HG03039 (cell line): ENCODE data around the gene GLCE.

ENCODE experiments used
- ATAC-seq: cut with Tn5 transposase; IDR thresholded peaks from one replicate; pipeline ENCODE4 v1.9.1; 2021; ENCODE audit warnings: mild to moderate bottlenecking, moderate library complexity; ENCODE audit not compliant: unreplicated experiment

Gene GLCE

DNA sequence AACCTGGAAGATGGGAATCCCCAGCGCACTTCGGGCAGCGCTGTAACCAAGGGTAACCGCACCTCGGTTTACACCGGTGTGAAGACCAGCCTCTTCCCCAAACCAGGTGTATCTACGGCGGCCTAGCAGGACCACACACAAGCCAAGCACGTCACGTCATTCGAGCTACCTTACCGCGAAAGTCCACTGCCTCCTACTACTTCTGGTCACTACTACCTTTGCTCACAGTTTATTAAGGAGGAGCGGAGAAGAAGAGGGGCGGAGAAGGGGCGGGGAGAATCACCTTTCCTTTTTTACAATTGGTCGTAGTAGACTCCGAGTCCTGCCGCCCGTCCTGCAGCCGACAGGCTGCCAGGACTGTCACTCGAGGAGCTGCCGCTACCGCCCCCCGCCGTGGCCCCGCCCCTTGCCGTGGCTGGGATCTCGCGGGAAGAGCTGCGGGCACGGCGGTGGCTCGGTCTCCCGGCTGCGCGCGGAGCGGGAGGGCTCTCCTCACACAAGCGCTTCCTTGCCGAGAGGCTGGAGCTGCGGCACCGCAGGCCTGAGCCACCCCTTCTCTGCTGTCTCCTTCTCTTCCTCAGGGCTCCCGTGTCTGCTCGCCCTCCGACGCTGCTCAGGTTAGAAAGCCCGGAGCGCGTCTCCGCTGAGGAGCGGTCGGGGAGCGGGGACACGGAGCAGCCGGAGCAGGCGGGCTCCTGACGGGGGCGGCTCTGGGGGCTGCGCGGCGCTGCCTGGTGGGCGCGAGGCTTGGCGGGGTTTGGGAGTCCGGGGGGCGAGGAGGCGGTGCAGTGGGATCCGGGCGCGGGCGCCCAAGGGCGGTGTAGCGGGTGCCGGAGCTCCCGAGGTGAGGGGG lies at the start of gene GLCE:
Gene GLCE, plus strand, starts transcription at position 495 of the 853 bp plus-strand sequence. CDS start 95,172 bp downstream, outside the sequence.
- ATAC-seq = peak; percentile 95

DNA sequence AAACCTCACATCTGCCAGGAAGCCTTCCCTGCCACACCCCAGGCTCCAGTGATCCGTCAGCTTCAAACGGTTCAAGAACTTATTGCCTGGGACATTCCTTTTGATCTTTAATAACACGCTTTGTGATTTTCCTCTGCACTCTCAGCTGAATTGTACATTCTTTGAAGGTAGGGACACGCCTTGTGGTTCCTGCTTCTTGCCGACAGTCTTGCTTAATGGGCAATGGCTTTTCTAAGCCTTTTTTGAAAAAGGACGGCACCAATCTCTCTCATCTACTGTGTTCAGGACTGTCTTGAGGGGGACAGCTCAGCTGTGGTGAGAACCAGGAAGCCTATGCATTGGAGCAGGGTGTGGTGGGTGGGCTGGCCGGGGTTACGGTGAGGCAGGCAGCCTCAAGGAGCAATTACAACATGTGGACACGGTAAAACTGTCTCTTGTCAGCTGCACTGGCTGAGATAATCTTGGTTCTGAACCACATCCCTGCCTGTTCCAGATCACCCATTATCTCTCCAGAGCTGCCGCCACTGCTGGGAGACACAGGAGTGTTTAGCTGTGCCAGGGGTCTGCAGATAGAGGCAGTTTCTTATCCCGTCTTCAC lies 46.0 kb upstream of the GLCE start:
- ATAC-seq = no peak

DNA sequence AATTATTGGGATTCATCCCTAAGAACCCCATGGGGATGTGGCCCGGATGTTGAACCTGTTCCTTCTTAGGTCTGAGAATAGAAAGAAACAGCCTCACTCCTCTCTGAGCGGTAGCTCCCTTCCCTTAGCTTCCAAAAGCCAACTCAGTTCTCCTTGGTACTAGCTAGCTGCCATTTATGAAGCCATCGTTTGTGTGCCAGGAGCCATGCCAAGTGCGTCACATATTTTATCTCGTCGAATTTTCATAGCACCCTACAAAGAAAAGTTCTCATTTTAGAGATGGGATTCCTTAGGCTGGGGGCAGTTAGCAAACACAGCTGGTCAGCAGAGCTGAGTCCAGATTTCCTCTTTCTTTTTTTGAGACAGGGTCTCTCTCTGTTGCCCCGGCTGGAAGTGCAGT lies 45.4 kb upstream of the GLCE start:
- no peak for ATAC-seq

DNA sequence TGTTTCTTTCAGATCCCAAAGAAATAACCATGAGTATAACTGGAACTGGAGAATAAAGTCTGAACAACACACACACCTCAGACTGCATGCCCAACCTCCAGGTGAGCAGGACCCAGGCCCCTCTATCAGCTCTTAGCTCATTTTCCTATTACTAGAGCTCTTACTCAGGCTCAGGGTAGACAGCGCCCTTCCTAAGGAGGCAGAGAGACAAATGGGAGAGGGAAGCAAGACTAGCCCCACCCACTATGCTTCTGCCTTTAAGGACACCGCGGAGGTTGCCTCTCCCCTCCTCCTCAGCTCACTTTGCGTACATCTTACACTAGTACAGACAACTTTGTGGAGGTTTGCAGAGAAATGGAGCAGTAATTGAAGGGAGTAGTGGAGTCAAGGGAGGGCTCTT lies 44.0 kb upstream of the GLCE start:
- no peak for ATAC-seq

DNA sequence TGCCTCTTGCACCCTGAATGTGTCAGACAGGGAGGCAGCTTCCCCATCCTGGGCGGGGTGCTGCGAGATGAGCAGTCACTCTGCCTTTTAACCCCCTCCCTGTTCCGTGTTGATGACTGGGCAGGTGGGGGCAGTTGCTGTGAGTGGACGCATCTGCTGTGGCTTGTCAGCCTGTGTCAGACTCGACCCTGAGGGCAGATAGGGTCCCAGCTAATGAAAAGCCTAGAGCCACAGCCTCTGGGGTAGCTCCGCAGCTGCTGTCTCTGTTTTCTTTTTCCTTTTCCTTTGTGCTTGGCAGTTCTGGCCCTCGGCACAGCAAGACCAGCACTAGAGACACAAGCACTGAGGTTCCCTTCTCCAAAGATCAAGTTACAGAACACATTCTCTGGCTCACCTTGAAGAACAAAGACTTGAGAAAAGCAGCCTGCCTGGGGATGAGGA lies 43.0 kb upstream of the GLCE start:
- no peak for ATAC-seq

DNA sequence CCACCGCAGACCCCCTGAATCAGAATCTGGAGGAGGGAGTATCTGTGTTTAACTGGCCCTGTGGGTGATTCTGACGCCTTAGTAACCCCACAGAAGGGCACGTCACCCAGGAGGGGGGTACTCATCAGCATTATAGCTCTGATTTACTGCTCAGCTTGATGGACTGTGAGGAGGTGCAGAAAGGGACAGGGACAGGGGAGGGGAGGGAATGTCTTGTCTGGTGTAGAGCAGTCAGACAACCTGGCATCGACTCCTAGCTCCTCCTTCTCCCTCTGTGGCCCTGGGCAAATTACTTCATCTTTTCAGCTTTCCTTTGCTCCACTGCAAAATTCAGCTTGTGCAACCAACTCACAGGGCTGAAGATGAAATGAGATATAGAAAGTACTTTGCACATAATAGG lies 42.3 kb upstream of the GLCE start:
- no peak for ATAC-seq

DNA sequence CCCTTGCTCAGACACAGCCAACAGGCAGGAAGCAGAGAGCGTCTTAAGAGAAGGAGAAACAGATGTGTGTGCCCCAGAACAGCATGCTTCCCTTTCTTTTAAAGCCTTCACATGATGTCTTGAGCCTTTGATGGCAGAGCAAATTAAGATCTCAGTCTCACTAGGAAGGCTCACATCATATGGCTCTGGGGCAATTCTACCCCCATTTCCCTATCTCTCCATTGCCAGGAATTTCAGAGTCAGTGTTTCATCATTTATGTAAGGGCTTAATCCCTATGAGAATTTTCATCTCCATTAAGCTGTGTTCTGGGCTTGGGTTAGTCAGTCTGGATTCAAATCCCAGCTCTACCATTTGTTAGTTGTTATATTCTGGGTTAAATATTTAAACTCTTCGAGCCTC lies 41.4 kb upstream of the GLCE start:
- no peak for ATAC-seq

DNA sequence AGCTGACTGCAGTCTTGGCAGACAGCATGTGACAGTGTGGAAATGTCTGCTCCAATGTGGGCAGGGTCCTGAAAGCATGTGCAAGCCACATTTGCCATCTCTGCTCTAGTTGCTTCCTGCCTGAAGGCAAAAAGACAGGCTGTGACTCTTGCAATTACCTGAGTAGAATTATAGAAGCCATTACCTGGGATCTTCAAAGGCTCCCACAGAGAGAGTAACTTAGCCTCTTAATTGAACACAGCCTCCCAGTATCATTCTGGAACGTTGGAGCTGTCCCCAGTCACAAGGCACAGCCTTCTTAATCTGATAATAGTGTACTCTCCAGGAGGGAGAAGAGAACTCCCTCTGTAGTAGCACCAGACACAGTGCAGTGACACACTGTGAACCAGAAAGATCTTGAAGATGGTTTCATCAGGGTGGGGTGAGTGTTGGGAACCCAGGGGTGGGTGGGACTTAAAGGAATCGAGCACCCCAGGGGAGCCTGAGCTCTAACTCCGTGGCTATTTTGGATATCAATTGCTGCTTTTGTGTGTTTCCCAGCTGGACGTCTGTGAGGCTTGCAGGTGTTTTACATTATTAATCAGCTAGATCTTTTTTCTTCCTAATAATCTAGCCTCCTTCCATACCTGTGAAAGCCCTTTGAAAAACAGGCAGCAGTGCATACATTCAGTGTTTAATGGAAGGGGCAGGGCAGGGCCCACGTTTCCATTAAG lies 40.6 kb upstream of the GLCE start:
- ATAC-seq = no peak

DNA sequence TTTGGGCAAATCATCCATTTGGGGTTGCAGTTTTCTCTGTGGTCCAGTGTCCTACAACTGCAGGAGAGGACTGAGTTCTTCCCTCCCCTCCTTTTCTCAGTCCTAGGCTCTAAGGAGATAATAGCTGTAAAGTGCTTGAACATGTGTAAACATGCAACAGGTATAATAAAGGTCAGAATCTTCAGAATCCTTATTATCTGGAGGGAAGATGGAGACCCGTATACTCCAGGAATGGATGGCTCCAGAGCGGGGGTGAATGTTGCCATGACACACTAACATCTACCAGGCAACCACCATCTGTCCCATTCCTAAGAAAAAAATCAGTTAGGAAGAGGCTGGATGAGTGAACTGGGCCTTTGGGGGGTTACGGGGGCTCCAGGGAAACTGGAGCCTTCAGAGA lies 39.7 kb upstream of the GLCE start:
- no peak for ATAC-seq

DNA sequence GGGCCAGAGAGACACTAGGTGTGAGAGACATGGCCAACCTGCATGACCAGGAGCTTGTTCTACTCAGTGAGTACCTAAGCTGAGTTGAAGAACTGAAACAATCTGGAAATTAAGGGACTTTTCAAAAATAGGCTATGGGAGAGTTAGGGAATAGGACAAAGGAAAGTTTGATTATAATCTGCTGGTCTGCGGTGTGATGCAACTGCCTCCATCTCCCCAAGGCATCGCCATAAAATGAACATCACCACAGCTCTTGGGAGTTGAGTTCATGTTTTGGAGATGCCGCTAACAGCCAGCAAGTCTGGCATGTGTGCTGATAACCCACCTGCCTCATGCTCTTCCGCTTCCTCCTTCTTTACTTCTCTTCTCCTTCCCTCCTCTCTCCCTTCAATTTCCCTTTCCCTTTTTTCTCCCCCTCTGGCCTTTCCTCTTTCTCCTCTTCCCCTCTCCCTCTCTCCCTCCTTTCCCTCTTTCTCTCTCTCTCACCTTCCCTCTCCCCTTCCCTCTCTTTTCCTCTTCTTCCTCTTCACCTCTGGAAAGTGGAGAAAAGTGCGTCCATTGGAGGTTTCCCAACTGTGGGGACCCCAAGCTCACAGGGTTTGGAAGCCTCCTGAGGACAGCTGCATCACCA lies 39.1 kb upstream of the GLCE start:
- ATAC-seq = no peak

DNA sequence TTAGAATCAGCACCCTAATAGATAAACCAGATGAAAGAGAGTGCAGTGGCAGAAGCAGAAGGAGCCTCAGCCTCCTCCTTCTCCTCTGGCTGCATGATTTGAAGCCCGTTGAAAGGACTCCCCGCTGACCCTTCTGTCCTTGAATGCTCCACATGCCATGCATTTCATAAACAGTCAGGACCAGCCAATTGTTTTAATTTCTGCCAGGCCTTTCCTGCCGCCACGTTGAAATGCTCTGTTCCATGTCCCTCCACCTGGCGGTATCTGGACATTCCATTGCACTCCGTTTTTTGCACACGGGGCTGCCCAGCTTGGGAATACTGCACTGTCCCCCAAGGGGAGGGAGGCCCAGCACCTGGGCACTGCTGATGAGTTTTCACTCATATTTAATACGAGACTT lies 35.2 kb upstream of the GLCE start:
- ATAC-seq = no peak

DNA sequence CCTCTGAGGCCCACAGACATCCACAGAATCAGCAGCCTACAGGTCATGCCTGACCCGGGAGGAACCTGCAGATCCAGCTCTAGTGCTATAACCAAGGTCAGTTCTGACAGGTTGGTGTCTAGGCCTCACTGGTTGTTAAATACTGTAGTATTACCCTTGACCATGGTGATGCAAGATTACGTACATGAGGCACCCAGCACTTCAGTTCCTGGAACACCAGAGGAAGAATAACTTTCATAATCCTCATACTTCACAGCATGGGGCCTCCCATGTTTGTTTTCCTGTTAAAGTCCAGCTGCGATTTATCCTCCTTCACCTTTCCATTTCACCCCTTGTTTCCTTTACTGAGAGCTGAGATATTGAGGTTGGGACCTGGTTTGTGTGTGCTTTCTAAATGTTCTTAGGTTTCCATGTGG lies 34.4 kb upstream of the GLCE start:
- ATAC-seq = no peak

DNA sequence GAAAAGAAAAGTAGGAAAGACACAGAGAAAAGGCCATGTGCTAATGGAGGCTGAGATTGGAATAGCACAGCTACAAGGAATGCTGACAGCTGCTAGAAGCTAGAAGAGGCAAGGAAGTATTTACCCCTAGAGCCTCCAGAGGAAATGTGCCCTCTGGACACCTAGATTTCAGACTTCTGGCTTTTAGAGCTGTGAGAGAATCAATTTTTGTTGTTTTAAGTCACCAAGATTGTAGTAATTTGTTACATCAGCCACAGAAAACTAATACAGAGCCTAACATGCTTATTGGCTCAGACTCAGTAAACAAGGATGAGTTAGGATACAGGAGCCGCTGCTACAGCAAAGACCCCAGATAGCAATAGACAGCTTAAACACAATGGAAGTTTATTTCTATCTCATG lies 33.1 kb upstream of the GLCE start:
- ATAC-seq = no peak

DNA sequence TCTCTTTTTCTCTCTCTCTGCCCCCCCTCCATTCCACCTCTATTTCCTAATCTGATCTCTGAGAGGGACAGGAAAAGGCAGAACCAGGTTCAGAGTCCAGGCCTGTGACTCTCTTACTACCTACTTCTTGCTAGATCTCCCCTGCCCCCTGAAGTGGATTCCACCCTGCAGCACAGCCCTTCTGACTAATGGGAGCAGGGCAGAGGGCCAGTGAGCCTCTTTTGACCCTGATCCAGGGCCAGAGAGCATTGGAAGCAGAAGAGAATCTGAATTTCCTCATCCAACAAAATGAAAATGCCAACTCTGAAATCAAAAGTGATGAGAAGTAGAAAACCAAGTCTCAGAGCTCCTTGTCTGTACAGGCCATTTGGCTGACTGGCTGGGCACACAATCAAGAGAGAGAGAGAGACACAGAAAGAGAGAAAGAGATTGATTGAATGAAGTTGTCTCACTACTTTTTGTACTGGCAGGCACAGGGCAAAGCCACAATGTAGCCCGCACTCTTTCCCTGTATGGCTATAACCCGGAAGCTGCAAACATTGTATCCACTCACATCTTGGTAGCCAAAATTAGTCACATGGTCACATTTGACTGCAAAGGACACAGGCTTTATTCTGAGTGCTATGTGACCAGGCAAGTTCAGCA lies 31.6 kb upstream of the GLCE start:
- no peak for ATAC-seq

DNA sequence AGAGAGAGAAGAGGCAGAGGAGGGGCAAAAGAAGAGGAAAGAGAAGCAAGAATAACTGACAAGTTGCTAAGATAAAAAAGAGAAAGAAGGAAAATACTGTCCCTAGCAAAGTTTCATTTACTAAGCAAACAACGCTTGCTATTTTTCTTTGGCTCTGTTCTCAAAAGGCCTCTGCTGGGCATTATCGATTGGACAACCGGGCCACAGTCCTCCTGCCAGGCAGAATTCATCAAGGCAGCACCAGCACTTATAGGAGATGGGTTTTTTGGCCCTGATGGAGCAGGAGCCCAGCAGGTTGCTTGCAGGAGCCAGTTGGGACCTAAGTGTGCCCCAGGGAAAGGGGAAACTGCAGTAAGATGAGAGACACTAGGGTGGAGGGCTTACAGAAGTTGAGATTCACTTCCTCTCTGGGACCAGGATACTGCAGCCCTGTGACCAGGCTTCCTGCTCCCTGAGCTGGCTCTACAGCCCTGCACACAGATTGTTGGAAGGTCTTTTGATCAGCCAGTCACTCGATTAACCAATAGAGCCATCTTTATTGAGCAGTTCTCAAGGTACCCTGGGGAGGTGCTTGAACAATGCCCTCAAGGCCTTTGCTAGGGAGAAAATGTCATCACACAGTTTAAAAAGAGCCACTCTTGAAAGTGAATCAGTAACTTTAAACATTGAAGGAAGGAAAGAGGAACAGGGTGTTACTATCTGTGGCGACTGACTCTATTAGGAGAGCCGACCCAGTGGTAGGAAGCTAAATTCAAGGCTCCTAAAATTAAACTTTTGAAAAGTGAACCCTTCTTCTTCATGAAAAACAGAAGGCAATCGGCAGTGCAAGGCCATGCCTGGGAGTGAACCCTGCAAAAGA lies 28.8 kb upstream of the GLCE start:
- ATAC-seq = no peak

DNA sequence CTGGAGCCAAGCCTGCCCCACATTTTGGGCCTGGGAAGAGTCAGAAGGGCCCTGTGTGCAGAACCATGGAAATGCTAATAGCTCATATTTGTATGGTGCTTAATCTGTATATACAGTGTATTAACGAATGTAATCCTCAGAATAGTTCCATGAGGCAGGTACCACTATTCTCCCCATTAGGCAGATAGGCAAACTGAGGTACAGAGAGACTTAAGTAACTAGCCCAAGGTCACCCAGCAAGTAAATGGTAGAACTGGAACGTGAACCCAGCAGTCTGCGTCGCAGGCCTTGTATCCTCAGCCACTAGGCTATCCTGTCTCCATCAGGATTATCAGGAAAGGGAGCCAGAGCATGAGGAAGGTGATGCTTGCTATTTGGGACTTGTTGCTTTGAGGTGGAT lies 28.0 kb upstream of the GLCE start:
- no peak for ATAC-seq

DNA sequence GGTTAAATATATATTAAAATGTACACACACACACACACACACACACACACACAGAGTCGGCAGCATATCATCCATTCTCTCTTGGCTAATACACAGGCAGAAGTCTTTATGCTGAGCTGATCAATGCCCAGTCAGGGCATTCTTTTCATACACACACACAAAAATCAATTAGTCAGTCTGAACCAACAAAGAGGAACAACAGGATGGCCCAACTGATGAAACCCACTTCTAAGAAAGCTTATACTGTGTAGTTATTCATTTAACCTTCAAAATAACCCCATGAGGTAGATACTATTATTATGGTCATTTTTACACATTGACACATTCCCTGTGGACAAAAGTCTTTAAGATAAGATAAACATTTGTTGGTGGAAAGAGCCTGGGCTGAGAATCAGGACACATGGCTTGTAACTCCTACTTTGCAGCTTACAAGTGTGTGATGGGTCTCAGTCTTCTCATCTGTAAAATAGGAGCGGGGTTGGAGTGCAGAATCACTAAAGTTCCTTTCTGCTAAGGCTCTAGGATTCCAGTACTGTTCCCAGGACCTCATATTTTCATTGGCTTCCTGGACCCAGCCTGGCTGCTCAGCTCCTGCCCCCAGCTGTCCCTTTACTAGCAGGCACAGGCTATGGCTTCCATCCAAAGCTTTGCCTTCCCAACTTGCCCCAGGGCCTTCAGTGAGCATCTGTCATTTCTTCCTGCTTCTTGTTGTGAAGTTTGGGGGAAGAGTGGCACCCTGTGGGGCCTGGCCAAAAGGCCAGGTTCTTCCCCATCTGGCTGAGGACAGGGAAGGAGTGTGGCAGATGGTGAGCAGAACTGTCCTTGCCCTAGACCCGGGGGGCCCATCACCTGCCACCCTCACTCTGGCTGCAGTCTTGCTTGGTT lies 27.2 kb upstream of the GLCE start:
- no peak for ATAC-seq

DNA sequence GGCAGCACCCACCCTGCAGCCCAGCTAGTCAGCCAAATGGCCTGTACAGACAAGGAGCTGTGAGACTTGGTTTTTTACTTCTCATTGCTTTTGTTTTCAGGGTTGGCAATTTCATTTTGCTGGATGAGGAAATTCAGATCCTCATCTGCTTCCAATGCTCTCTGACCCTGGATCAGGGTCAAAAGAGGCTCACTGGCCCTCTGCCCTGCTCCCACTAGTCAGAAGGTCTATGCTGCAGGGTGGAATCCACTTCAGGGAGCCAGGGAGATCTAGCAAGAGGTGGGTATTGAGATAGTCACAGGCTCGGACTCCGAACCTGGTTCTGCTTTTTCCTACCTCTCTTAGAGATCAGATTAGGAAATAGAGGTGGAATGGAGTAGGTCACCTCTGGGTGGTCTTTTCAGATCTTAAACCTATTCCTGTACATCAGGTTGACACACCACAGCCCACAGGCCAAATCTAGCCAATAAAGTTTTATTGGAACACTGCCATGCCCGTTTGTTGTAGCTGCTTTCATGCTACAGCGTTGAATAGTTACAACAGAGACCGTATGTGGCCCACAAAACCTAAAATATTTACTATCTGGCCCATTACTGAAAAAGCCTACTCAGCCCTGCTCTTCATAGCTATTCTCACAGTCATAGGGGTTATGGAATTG lies 26.4 kb upstream of the GLCE start:
- ATAC-seq = no peak

DNA sequence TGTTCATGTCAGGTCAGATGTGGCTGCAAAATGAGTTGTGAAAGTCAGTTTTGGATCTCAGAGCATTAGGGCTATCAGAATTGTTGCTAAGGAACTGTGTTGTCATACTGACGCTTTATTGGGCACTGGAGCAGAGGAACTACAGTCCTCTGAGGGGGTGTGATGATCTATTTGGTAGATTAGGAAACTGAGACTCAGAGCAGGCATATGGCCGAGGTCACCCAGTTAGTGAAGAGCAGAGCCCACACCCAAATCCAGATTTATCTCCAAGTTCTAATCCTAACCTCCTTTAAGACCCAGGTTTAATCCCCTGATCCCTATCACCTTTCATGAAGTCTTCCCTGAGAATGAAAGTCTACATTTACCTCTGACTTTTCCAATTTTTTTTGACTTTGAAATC lies 25.6 kb upstream of the GLCE start:
- no peak for ATAC-seq
